ENCODE data around the gene CTDSP1.

CTDSP1 gene

GRCh38 chr2:218386505-218387368 is 12.9 kb upstream of the CTDSP1 start:
- Histone ChIP-seq H3K4me3 (ENCODE audit: low read length) (no peak overlapping the region), H3K4me1 (ENCODE audit: control insufficient read depth, insufficient read depth, low read length) (peaks cover 8% of the 10 kb centered on the region), H3K9ac (ENCODE audit: low read depth, low read length) (no peak overlapping the region), H3K27me3 (ENCODE audit: control insufficient read depth, insufficient read depth, low read length) (peaks cover 13% of the 10 kb centered on the region), H3K4me2 (ENCODE audit: low read length) (no peak overlapping the region), H3K36me3 (ENCODE audit: insufficient read depth, low read length) (no peaks in the 10 kb centered on the region), H3K9me3 (replicated peaks; ENCODE audit: low read length) (no peaks in the 10 kb centered on the region)

GRCh38 chr2:218387369-218388194 is 12.1 kb upstream of the CTDSP1 start:
- H3K4me3 ChIP-seq (ENCODE audit: low read length): peak overlapping the region; percentile 64
- H3K4me1 ChIP-seq (ENCODE audit: control insufficient read depth, insufficient read depth, low read length): peaks cover 8% of the 10 kb centered on the region
- no peak overlapping the region for H3K9ac ChIP-seq (ENCODE audit: low read depth, low read length)
- H3K36me3 ChIP-seq (ENCODE audit: insufficient read depth, low read length): no peaks in the 10 kb centered on the region
- peak overlapping the region; percentile 80 for H3K4me2 ChIP-seq (ENCODE audit: low read length)
- H3K27me3 ChIP-seq (ENCODE audit: control insufficient read depth, insufficient read depth, low read length): peaks cover 4% of the 10 kb centered on the region
- no peaks in the 10 kb centered on the region for H3K9me3 ChIP-seq (replicated peaks; ENCODE audit: low read length)

DNA sequence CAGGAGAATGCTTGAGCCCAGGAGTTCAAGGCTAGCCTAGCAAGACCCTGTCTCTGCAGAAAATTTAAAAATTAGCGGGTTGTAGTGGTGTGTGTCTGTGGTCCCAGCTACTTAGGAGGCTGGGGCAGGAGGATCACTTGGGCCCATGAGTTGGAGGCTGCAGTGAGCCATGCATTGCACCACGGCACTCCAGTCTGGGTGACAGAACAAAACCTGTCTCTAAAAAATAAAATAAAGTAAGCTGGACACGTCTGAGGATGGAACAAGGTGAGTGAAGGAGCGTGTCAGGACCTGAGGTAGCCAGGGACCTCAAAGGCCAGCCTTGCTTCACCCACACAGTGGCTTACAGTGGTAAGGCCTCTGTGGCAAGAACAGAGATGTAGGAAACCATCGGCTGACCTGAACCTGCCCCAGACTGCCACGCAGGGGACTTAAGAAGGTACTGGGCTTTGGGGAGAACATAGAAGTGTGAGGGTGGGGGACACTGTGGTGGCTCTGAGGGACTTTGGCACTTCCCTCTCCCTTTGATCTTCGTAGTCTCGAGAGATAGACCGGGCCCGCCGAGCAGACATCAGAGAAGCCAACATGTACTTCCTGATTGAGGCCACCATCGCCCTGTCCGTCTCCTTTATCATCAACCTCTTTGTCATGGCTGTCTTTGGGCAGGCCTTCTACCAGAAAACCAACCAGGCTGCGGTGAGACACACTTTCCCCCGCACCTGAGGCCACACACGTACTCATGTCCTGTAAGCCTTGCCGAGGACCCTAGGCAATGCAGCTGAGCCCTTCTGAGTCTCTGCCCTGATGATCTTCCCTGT is 10.1 kb upstream of the CTDSP1 start:
- H3K4me1 ChIP-seq (ENCODE audit: control insufficient read depth, insufficient read depth, low read length): peaks cover 8% of the 10 kb centered on the region
- no peak overlapping the region for H3K4me2 ChIP-seq (ENCODE audit: low read length)
- H3K4me3 ChIP-seq (ENCODE audit: low read length): no peak overlapping the region
- no peaks in the 10 kb centered on the region for H3K27me3 ChIP-seq (ENCODE audit: control insufficient read depth, insufficient read depth, low read length)
- H3K9me3 ChIP-seq (replicated peaks; ENCODE audit: low read length): no peaks in the 10 kb centered on the region
- no peaks in the 10 kb centered on the region for H3K36me3 ChIP-seq (ENCODE audit: insufficient read depth, low read length)
- no peak overlapping the region for H3K9ac ChIP-seq (ENCODE audit: low read depth, low read length)

DNA sequence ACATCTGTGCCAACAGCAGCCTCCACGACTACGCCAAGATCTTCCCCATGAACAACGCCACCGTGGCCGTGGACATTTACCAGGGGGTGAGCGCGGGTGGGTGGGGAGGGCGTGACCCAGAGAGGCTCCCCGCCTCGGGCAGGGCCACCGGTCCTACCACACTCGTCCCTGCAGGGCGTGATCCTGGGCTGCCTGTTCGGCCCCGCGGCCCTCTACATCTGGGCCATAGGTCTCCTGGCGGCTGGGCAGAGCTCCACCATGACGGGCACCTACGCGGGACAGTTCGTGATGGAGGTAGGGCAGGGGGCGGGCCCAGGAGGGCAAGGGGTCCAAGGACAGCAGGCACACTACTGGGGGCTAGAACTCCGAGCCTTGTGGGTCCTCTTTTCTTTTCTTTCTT is 8.5 kb upstream of the CTDSP1 start:
- Histone ChIP-seq H3K27me3 (ENCODE audit: control insufficient read depth, insufficient read depth, low read length) (no peaks in the 10 kb centered on the region), H3K4me2 (ENCODE audit: low read length) (no peak overlapping the region), H3K9me3 (replicated peaks; ENCODE audit: low read length) (no peaks in the 10 kb centered on the region), H3K9ac (ENCODE audit: low read depth, low read length) (no peak overlapping the region), H3K36me3 (ENCODE audit: insufficient read depth, low read length) (no peaks in the 10 kb centered on the region), H3K4me3 (ENCODE audit: low read length) (no peak overlapping the region), H3K4me1 (ENCODE audit: control insufficient read depth, insufficient read depth, low read length) (peaks cover 8% of the 10 kb centered on the region)

GRCh38 chr2:218392459-218392858 is 7.2 kb upstream of the CTDSP1 start:
- H3K4me1 ChIP-seq (ENCODE audit: control insufficient read depth, insufficient read depth, low read length): peaks cover 15% of the 10 kb centered on the region
- H3K9ac ChIP-seq (ENCODE audit: low read depth, low read length): no peak overlapping the region
- H3K36me3 ChIP-seq (ENCODE audit: insufficient read depth, low read length): no peaks in the 10 kb centered on the region
- H3K4me2 ChIP-seq (ENCODE audit: low read length): no peak overlapping the region
- H3K4me3 ChIP-seq (ENCODE audit: low read length): no peak overlapping the region
- H3K9me3 ChIP-seq (replicated peaks; ENCODE audit: low read length): no peaks in the 10 kb centered on the region
- H3K27me3 ChIP-seq (ENCODE audit: control insufficient read depth, insufficient read depth, low read length): no peaks in the 10 kb centered on the region

DNA sequence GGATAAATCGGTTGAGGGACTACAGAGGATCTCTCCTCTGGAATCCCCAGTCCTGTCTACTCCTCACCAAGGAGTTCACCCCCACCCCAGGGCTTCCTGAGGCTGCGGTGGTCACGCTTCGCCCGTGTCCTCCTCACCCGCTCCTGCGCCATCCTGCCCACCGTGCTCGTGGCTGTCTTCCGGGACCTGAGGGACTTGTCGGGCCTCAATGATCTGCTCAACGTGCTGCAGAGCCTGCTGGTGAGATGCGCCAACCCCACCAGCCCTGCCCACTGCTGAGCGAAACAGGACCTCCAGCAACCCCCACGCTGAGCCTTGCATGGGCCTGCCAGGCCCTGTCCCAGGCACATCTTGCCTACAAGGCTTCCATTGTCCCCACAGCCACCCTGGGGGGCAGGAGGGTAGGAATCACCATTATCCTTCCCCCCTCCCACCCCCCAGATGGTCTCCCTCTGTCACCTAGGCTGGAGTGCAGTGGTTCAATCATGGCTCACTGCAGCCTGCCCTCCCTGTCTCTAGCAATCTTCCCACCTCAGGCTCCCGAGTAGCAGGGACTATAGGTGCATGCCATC is 6.7 kb upstream of the CTDSP1 start:
- Histone ChIP-seq H3K27me3 (ENCODE audit: control insufficient read depth, insufficient read depth, low read length) (no peaks in the 10 kb centered on the region), H3K36me3 (ENCODE audit: insufficient read depth, low read length) (no peaks in the 10 kb centered on the region), H3K9ac (ENCODE audit: low read depth, low read length) (no peak overlapping the region), H3K4me3 (ENCODE audit: low read length) (no peak overlapping the region), H3K4me1 (ENCODE audit: control insufficient read depth, insufficient read depth, low read length) (peaks cover 16% of the 10 kb centered on the region), H3K4me2 (ENCODE audit: low read length) (no peak overlapping the region), H3K9me3 (replicated peaks; ENCODE audit: low read length) (no peaks in the 10 kb centered on the region)

- H3K4me2 ChIP-seq (ENCODE audit: low read length): no peak overlapping the region
- no peaks in the 10 kb centered on the region for H3K36me3 ChIP-seq (ENCODE audit: insufficient read depth, low read length)
- H3K27me3 ChIP-seq (ENCODE audit: control insufficient read depth, insufficient read depth, low read length): no peaks in the 10 kb centered on the region
- H3K9ac ChIP-seq (ENCODE audit: low read depth, low read length): no peak overlapping the region
- H3K9me3 ChIP-seq (replicated peaks; ENCODE audit: low read length): no peaks in the 10 kb centered on the region
- H3K4me1 ChIP-seq (ENCODE audit: control insufficient read depth, insufficient read depth, low read length): peaks cover 21% of the 10 kb centered on the region
- H3K4me3 ChIP-seq (ENCODE audit: low read length): no peak overlapping the region
These were observed 5.8 kb upstream of the CTDSP1 start for GRCh38 chr2:218393750-218394290.

GRCh38 chr2:218394298-218395089 is 5.2 kb upstream of the CTDSP1 start:
- no peaks in the 10 kb centered on the region for H3K9me3 ChIP-seq (replicated peaks; ENCODE audit: low read length)
- H3K4me1 ChIP-seq (ENCODE audit: control insufficient read depth, insufficient read depth, low read length): peaks cover 26% of the 10 kb centered on the region
- H3K36me3 ChIP-seq (ENCODE audit: insufficient read depth, low read length): no peaks in the 10 kb centered on the region
- no peak overlapping the region for H3K4me3 ChIP-seq (ENCODE audit: low read length)
- H3K27me3 ChIP-seq (ENCODE audit: control insufficient read depth, insufficient read depth, low read length): no peaks in the 10 kb centered on the region
- H3K4me2 ChIP-seq (ENCODE audit: low read length): no peak overlapping the region
- H3K9ac ChIP-seq (ENCODE audit: low read depth, low read length): no peak overlapping the region

- Histone ChIP-seq H3K9me3 (replicated peaks; ENCODE audit: low read length) (no peaks in the 10 kb centered on the region), H3K27me3 (ENCODE audit: control insufficient read depth, insufficient read depth, low read length) (no peaks in the 10 kb centered on the region), H3K36me3 (ENCODE audit: insufficient read depth, low read length) (no peaks in the 10 kb centered on the region), H3K9ac (ENCODE audit: low read depth, low read length) (no peak overlapping the region), H3K4me2 (ENCODE audit: low read length) (no peak overlapping the region), H3K4me1 (ENCODE audit: control insufficient read depth, insufficient read depth, low read length) (peaks cover 26% of the 10 kb centered on the region), H3K4me3 (ENCODE audit: low read length) (no peak overlapping the region)
These were observed 4.6 kb upstream of the CTDSP1 start for GRCh38 chr2:218395090-218395444.

DNA sequence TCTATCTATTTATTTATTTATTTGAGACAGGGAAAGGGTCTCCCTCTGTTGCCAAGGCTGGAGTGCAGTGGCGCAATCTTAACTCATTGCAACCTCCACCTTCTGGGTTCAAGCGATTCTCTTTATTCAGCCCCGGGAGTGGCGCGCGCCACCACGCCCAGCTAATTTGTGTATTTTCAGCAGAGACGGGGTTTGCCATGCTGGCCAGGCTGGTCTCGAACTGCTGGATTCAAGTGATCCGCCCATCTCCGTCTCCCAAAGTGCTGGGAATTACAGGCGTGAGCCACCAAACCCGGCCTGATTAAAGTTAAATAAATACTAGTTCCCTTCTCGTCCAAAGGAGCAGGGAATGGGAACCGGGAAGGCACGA is 4.2 kb upstream of the CTDSP1 start:
- Histone ChIP-seq H3K27me3 (ENCODE audit: control insufficient read depth, insufficient read depth, low read length) (no peaks in the 10 kb centered on the region), H3K36me3 (ENCODE audit: insufficient read depth, low read length) (no peaks in the 10 kb centered on the region), H3K4me3 (ENCODE audit: low read length) (peak overlapping the region; percentile 86), H3K9me3 (replicated peaks; ENCODE audit: low read length) (no peaks in the 10 kb centered on the region), H3K9ac (ENCODE audit: low read depth, low read length) (peak overlapping the region; percentile 91), H3K4me2 (ENCODE audit: low read length) (peak overlapping the region; percentile 93), H3K4me1 (ENCODE audit: control insufficient read depth, insufficient read depth, low read length) (peaks cover 26% of the 10 kb centered on the region)

Data from skeletal muscle satellite cell (primary cell).